GM19324 (cell line): ENCODE measurements around the gene ABCB4.

Source experiments
- ATAC-seq: cut with Tn5 transposase; IDR thresholded peaks from one replicate; pipeline ENCODE4 v1.9.1; 2021; ENCODE audit warnings: mild to moderate bottlenecking, moderate library complexity; ENCODE audit not compliant: unreplicated experiment, low FRiP score

The ABCB4 gene

GRCh38 chr7:87359366-87359765 is 116.1 kb downstream of the ABCB4 start:
- no peak for ATAC-seq

DNA sequence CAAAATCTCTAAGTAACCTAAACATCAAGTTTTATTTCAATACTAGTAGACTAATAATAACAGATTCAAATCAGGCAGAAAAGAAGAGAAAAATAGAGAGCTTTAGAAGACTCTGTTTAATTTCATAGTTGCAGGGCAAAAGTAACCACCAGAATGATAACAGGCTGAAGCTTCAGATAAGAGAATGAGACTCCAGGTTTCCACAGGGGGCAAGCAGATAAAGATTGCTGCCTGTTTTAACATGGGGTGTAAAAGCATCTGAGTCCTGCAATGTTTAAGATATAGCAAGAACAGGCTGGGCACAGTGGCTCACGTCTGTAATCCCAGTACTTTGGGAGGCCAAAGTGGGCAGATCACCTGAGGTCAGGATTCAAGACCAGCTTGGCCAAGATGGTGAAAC is 119.0 kb downstream of the ABCB4 start:
- no peak for ATAC-seq

- no peak for ATAC-seq
Observed at GRCh38 chr7:87354749-87355148, 120.7 kb downstream of the ABCB4 start.
